Sigmoid colon (tissue), 4 donors: ENCODE results near the gene RGS21.

Source experiments
- CTCF ChIP-seq, 4 experiments: fragments of 450-650 bp in 3 of 4; fragments of 200-600 bp in 1 of 4; IDR thresholded peaks; one replicate each; pipeline ENCODE4 v1.5.1; 2016 to 2019; ENCODE audit warnings: antibody characterized with exemption in 4 of 4, mild to moderate bottlenecking in 3 of 4, moderate library complexity in 2 of 4
- EP300 ChIP-seq, 4 donors: sonication (generic); formaldehyde crosslinking; IDR thresholded peaks; one replicate each; pipeline ENCODE4 v1.6.1; 2017; ENCODE audit warnings: antibody characterized with exemption in 4 of 4
- POLR2A ChIP-seq, 2 donors: fragments of 450-650 bp; IDR thresholded peaks; one replicate each; pipeline ENCODE4 v1.6.1; 2016; ENCODE audit warnings: antibody characterized with exemption in 2 of 2, mild to moderate bottlenecking in 2 of 2, moderate library complexity in 2 of 2
- POLR2AphosphoS5 ChIP-seq, 4 donors: sonication (generic); formaldehyde crosslinking; IDR thresholded peaks; one replicate each; pipeline ENCODE4 v1.6.1; 2017; ENCODE audit warnings: antibody characterized with exemption in 4 of 4

DNA sequence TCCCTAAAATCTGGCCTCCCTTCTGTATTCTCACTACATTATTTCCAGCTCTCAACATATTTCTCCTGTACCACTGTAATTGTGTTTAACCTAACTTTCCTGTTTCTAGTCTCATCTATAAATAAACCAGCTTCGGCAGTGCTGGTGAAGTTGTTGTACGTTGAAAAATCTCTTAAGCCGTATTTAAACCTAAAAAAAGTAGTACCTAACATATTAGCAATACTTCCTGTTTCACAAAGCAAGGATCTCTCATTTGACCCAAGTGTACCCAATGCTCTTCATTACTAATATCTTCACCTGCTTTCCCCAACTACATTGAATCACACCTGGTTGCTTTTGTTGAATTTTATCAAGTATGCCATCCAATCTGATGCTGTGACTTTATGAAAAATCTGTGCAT lies 42.2 kb upstream of the RGS21 start:
- TF ChIP-seq CTCF (IDR thresholded peaks at IDR 0.05) (no peak), POLR2A (IDR thresholded peaks at IDR 0.05) (no peak), POLR2AphosphoS5 (IDR thresholded peaks at IDR 0.05) (no peak), EP300 (IDR thresholded peaks at IDR 0.05) (no peak)
